HG03280 (cell line): Measurements from ENCODE around the gene TMTC1.
"Not testable (repeated sequence)": the region's sequence is repeated elsewhere in the genome, so short reads cannot be mapped to it uniquely, and the experiment has no call there.

Experiments used
- ATAC-seq: cut with Tn5 transposase; IDR thresholded peaks from one replicate; pipeline ENCODE4 v1.9.1; 2021; ENCODE audit warnings: mild to moderate bottlenecking, moderate library complexity; ENCODE audit not compliant: unreplicated experiment

TMTC1 gene

DNA sequence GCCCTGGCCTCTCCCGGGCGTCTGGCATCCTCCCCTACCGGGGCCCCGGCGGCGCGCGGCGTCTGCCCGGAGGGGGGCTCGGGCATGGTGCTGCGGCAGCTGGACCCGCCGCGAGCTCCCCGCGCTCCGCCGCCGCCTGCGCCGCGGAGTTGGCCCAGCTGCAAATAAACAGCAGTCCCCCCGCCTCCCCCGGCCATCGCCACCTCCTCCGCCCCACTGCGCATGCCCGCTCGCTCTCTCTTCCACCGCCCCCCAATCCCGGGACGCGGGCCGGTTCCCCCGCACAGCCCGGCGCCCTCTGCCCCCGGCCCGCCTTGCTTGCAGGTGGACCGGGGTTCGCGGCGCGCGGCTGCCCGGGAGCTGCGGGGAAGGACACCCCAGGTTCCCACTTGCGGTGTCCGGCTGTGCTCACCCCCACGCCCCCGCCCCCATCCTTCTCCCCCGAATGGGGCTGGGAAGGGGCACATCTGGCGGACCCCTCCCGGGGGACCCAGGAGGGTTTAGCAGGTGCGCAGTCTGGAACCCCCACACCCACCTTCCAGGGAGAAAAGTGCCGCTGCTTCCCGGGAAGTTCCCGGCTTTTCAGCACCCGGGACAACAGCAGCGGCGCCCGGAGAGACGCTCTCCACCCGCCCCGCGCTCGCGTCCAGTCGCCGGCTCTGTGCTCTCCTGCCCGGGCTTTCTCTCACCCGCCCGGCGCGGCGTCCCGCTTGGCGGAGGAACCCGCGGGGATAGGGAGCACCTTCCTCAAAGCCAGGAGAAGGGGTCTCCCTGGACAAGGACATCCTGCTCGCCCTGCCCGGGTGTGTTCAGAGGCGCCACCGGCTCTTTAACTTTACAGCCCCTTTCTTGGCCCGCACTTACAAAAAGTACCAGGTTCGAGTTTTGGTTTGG lies at the start of gene TMTC1:
TSS of gene TMTC1 (minus strand) at position 170 of the 894 bp plus-strand sequence. CDS start 191 bp downstream, outside the sequence.
- ATAC-seq = no peak

DNA sequence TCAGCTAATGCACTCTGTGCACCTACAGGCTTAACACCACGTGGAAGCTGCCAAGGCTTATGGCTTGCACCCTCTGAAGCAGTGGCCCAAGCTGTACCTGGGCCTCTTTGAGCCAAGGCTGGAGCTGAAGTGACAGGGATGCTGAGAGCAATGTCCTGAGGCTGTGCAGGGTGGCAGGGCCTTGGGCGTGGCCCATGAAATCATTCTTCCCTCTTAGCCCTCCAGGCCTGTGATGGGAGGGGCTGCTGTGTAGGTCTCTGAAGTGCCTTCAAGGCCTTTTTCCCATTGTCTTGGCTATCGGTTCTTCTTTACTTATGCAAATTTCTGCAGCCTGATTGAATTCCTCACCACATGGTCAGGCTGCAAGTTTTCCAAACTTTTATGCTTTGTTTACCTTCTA lies 47.4 kb upstream of the TMTC1 start:
- no peak for ATAC-seq

DNA sequence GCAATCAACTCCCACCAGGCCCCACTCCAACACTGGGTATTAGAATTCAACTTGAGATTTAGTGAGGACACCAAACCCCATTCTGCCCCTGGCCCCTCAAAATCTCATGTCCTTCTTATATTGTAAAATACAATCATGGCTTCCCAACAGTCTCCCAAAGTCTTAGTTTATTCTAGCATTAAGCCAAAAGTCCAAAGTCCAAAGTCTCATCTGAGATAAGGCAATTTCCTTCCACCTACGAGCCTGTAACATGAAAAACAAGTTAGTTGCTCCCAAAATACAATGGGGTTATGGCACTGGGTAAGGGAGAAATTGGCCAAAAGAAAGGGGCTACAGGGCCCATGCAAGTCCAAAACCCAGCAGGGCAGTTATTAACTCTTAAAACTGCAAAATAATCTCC lies 46.6 kb upstream of the TMTC1 start:
- no peak for ATAC-seq

DNA sequence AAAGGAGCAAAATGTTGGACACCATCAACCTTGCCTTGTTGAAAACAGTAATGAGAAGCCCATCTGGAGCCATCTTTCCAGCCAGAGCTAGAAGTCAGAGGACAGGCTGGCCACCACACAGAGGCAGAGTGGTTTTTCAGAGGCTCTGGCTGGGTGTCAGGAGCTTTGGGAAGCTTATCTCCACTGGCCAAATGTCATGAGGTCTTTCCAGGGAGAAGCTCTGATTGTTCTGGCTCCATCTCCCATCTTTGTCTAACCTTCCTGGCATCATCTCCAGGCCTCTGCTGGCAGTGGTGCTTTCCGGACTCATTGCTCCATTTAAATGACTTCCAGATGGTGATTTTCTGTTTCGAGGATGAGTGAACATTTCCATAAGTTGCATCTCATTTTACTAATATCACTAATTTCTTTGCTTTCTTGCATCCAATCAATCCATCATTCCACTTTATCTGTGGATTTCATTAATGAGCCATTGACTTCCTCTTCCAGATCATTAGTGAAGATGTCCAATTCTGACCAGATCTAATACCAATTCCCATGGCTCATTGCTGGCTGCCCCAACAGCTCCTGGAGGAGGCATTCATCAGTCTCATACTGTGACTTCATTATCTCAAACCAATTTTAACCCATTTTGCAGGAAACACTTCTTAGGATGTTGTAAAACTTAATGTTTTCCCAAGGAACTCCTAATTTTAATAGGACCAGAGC lies 35.3 kb upstream of the TMTC1 start:
- no peak for ATAC-seq

DNA sequence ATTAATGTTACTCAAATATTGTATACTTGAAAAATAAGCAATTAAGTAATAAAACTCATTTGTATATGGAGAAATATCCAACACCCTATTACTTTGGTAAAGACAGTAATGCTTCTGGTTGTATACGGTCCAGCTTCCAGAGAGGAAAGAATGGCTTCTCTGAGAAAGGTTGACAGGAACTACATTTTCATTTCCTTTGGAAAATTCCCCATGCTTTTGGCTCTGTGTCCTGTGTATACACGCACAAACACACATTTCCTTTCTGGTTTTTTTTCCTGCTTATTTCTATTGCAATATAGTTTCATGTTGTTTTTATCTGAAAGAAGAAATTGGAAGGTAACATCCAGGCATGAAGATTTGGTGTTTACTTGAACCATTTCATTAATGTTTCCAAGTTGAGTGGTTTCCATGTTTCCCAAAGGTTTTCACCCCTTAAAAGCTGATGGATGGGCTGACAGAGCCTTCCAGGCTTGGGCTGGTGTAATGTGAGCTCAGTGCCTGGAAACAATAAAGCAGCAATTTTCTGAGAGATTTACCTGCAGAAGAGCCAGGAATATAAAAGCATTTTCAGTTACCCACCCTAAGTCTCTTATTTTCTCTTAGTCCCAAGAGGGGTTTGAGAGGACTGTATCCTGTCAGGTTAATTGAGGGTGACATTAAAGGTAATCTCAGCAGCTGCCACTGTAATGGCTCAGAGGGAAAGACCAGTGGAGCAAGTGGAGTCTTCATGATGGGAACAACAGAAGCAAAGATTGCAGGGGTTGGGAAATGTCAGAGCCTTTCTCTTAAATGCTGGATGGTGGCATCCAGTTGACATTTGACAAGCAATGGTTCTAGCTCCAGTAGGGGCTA lies 33.4 kb upstream of the TMTC1 start:
- no peak for ATAC-seq

DNA sequence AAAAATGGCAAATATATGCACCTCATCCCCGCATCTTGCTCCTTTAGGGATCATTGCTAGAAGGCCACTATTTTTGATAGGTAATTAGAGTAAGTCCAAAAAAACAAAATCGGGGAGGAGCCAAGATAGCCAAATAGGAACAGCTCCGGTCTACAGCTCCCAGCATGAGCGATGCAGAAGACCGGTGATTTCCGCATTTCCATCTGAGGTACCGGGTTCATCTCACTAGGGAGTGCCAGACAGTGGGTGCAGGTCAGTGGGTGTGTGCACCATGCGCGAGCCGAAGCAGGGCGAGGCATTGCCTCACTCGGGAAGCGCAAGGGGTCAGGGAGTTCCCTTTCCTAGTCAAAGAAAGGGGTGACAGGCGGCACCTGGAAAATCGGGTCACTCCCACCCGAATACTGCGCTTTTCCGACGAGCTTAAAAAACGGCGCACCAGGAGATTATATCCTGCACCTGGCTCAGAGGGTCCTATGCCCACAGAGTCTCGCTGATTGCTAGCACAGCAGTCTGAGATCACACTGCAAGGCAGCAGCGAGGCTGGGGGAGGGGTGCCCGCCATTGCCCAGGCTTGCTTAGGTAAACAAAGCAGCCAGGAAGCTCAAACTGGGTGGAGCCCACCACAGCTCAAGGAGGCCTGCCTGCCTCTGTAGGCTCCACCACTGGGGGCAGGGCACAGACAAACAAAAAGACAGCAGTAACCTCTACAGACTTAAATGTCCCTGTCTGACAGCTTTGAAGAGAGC lies 26.0 kb upstream of the TMTC1 start:
- not testable (repeated sequence) for ATAC-seq

DNA sequence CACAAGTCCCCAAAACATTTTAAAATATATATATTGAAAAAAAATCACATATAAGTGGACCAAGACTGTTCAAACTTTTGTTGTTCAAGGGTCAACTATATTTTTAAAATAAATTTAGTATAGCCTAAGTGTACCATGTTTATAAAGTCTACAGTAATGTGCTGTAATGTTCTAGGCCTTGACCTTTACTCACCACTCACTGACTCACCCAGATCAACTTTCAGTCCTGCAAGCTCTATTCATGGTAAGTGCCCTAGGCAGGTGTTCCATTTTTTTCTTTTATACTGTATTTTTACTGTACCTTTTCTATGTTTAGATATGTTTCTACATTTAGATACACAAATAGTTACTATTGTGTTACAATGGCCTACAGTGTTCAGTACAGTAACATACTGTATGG lies 23.4 kb upstream of the TMTC1 start:
- ATAC-seq = no peak

DNA sequence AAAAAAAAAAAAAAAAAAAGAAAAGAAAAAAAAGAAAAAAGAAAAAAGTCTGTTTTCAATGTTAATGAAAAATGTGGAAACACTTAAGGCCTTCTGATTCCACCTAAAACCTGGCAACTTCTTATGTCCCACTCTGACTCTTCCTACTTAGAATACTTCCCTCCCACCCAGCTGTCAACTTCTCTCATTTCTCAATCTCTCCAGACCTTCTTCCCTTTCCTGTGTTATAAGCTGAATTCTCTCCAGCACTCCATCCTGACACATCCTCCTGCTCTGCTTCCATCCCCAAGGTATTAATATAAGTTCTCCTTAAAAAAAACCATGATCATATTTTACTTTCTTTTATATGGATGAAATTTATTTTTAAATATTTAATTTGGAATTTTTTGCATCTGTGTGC lies 20.3 kb upstream of the TMTC1 start:
- no peak for ATAC-seq

DNA sequence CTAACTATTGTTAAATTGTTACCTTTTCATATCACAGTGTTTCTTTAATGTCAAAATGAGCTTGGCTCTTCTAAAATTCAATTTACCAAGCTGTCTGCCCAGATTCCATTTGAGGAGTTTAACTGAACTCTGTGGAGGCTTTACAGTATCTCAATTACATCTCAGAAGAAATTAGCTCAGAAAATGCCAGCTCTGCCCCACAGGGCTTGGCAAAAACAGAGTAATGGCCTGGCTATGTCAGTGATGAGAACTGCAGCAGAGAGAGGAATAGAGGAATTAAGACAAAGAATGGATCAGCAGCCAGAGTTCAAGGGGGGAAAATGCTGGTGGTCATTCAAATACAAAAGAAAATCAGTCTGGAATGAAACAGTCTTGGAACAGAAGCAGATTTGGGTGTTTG lies 15.8 kb upstream of the TMTC1 start:
- no peak for ATAC-seq

DNA sequence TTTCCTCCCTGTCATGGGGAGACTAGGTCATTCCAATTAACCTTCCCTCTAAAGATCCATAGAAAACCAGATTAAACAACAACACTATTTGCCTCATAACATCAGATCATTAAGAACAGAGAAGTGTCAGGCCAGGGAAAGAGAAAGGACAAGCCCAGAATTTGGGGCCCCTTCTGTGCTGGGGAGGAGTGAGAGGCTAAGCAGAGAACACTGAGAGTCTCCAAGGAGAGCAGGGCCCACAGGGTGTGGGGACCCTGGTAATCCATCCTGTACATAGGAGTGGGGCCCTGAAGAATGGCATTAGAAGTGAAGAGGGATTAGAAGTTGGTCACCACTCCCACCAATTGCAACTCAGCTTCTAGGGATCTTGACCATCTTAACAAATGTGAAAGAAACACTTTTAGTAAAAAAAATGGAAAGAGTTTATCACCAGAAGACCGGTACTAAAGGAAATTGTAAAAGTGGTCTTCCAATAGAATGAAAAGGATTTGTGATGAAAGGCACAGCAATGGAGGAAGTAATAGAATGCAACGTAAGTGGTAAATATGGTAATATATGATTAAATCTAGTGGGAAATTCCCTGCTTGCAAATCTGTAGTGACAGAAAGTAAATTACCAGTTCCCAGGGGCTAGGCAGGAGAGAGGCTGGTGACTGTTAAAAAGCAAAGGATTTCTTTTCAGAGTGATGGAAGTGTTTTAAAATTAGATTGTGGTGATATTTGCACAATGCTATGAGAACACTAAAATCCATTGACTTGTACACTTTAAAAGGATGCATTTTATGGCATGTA lies 14.0 kb upstream of the TMTC1 start:
- no peak for ATAC-seq

DNA sequence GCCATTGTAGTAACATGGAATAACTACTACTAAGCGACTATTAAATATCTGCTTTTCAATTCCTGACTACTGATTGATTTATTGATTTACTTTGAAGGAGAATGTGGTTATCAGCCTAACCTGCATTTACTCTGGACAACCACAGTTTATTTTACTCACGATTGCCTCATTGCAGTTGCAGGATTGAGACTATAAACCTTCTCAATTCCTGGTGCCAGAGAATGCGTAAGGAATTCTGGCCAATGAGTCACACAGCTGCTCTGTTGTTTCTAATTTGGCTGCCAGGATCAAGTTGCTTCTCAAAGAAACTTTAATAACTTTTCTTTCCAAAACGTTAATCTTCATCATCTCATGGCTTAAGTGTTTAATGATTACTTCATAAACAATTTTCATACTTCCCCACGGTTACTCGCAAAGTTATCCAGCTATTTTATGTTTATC lies 13.1 kb upstream of the TMTC1 start:
- ATAC-seq = no peak

DNA sequence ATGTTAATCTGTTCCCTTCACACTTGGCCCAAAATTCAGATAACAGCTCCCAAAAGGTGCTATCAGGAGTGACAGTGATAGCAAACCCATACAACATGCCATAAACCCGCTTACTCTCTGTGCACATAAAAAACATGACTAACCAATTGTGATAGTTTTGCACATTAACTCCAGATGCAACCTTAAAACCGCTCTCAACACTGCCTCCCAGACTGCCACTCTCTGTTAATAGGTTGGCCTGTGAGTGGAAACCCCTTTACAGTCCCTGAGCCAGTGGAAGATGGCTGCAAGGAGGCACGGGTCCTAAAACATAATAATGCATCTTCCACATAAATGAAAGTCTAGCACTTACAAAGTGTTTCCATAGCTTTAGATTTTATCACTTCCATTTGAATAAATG lies 12.0 kb upstream of the TMTC1 start:
- no peak for ATAC-seq

DNA sequence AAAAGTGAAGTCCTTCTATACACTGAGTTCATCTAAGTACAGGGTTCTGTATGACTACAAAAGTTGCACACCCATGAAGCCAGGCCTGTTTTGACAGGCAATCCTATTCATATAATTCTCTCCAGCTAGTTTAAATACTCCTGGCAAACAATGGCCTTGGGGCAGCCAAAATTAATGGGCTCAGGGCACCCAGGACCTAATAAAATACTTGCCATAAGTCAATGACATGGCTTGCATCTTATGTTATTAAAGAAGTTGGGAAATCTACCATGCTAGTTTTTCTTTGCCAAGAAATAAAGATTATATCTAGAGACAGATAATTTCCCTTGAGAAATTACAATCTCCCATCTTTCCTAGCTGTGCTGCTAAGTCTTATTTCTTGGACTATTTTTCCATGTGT lies 11.1 kb upstream of the TMTC1 start:
- ATAC-seq = no peak

DNA sequence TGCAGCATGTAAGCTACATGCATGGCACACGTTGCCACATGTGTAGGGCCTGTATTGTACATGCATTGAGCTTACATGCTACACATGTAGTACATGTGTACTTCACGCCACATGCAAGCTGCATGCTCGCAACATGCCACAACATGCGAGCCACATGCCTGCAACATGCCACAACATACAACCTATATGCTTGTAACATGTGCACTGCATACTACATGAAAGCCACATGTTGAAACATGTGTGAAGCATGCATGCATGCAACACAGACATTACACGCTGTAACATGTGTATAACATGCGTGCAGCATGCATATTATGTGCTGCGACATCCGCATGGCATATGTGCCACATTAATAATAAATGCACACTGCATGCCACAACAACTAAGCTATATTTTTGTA lies 9.1 kb upstream of the TMTC1 start:
- ATAC-seq = no peak

DNA sequence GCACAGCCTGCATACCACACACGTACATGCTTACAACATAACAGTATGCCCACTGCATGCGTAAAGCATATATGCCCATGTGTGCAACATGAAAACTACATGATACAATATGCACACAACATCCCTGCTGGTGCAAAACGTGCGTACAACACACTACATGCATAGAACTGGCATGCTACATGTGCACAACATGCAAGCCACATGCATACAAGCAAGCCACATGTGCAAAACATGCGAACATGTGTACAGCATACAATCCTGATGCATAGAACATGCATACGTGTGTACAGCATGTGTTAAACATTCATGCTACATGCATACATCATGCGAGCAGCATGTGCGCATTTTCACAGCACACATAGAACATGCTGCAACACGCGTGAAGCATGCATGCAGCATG lies 8.4 kb upstream of the TMTC1 start:
- ATAC-seq = no peak

DNA sequence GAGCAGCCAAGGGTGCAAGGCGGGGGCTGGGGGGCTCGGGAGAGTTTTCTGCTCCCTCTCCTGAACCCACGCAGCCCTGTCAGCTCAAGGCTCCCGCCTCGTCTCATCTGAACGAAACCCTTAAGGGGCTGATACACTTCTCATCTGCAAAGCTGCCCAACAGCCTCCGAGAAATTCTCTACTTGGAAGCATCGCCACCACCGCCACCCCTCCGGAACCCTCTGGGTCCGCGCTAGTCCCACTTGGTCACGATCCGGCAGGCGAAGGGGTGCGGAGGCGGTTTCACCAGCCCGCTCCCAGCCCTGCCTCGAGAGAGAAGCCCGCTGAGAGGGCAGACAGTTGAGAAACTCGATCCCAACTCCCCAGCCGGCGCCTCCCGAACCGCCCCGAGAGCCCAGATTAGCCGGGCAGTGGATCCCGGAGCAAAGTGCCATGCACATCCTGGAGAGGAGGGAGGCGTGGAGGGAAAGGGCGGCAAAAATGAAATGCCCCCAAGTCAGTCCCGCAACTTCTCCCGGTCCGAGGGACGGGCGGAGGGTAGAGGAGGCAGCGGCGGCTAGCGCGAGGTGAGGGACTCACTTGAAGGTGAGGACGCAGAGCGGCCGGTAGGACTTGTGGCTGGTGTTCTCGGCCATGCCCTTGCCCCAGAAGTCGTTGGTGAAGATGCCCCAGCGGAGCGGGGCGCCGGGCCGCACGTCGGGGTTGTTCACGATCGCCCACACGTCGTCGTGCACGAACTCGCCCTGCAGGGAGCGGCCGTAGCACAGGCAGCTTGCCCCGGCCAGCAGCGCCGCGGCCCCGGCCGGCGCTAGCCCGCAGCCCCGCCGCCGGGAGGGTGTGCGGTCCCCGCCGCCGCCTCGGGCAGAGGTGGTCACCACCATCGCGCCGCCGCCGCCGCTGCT lies 620 bp downstream of the TMTC1 start:
- peak; percentile 13 for ATAC-seq

DNA sequence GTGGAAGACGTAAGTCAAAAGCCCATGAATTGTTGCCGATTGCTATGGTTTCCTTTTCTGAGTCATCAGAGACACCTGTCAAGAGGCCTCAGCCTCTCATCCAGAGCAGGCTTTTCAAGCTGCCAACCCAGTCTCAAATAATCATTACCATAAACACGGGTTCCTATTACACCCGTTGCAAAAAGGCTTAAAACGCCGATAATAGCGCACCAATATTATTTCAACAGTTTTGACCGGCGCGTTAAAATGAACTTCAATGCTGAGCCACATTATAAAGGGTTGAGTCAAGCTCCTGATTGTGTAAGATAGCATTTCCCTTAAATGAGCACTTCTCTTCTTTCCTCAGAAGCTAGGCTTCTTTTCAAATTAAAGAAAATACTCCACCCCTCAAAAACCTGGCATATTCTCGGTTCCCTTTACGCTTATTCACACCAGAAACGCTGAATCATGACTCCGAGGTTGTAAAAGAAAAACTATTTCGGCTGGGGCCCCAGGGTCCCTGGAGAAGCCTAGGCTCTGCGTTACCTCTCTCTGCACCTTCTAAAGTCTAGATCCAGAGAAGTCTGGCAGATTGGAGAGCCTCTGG lies 1.4 kb downstream of the TMTC1 start:
- ATAC-seq = peak; percentile 74

DNA sequence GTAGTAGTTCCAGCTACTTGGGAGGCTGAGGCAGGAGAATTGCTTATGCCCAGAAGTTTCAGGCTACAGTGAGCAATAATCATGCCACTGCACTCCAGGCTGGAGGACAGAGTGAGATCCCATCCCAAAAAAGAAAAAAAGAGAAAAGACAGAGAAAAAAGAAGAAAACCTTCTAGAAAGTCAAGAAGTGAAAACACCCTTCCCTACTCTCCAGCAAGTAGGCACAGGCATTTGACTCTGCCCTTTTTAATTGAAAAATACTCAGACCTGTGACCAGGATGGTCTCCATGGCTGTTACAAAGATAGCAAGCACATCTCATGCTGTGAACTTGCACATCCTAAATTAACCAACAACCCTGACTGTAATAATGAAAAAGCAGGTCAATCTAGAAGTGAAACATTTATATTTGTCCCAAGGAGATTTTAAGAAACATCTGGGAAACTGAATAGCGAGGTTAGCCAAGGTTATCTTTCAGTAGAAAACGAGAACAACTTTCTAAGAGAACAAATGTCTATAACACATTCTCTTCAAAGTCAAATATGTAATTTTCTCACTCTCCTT lies 2.0 kb downstream of the TMTC1 start:
- ATAC-seq = peak; percentile 28
